Measurements from ENCODE around the gene RPS29.

RPS29 gene

DNA sequence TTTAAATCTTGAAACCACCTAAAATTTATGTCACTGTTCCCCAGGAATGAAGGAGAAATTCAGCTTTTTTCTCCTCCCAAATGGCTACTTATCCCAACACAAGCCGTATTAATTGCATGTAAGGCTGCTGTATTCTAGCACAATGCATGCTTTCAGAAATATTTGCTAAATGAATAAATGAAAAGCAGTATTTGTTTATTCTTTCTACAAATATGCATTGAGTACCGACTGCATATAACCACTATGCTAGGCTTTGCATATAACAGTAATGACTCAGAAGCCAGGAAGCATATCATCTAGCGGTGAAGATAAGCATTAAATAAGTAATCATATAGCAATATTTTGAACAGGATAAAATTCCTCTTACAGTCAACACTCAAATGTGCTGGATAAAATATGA lies 6.8 kb upstream of the RPS29 start:
- no peak for DNase-seq (ENCODE audit: low read depth)
- H3K4me3 ChIP-seq (ENCODE audit: low read length): no peak overlapping the region
- TF ChIP-seq, protein P1, sequence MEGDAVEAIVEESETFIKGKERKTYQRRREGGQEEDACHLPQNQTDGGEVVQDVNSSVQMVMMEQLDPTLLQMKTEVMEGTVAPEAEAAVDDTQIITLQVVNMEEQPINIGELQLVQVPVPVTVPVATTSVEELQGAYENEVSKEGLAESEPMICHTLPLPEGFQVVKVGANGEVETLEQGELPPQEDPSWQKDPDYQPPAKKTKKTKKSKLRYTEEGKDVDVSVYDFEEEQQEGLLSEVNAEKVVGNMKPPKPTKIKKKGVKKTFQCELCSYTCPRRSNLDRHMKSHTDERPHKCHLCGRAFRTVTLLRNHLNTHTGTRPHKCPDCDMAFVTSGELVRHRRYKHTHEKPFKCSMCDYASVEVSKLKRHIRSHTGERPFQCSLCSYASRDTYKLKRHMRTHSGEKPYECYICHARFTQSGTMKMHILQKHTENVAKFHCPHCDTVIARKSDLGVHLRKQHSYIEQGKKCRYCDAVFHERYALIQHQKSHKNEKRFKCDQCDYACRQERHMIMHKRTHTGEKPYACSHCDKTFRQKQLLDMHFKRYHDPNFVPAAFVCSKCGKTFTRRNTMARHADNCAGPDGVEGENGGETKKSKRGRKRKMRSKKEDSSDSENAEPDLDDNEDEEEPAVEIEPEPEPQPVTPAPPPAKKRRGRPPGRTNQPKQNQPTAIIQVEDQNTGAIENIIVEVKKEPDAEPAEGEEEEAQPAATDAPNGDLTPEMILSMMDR (conservative IDR thresholded peaks at IDR 0.05; ENCODE audit: low read length): no peak

DNA sequence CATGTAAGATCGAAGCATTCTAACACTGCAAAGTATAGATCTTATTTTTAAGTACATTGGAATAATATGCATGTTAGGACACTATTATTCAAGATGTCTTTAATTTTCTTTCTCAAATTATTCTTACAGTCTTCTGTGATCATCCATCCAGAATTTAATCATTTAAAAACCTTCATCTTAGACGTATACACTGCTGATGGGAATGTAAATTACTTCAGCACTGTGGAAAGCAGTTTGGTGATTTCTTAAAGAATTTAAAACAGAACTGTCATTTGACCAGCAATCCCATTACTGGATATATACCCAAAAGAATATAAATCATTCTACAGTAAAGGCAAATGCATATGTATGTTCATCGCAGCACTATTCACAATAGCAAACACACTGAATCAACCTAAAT lies 3.2 kb upstream of the RPS29 start:
- no peak for DNase-seq (ENCODE audit: low read depth)
- TF ChIP-seq, protein P1 (conservative IDR thresholded peaks at IDR 0.05; ENCODE audit: low read length): no peak
- H3K4me3 ChIP-seq (ENCODE audit: low read length): no peak overlapping the region

DNA sequence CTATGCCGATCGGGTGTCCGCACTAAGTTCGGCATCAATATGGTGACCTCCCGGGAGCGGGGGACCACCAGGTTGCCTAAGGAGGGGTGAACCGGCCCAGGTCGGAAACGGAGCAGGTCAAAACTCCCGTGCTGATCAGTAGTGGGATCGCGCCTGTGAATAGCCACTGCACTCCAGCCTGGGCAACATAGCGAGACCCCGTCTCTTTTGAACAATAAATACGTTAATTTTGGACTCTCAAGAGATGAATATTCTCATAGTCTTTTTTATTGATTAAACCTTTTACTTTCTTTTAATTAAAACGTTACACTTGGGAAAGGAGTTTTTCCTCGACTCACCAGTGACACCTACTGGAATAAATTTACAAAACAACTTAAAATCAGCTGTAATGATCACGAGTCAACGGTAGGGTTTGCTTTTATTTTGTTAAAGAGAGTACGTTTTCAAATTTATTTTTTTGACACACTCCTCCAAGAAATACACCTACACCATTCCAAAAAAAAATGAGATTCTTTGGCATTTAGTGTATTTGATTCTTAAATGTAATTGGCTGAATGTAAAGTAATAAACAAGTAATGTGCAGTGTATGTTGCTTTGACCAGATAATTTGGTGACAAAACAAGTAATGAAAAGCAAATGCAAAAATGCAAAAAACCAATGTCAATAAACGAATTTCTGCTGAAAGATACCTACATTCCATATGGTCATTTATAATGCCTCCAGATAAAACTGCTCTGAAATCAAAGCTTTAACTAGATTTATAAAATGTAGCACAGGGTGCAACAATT lies 687 bp upstream of the RPS29 start:
- TF ChIP-seq, protein P1 (conservative IDR thresholded peaks at IDR 0.05; ENCODE audit: low read length): peak; percentile 86
- peak; percentile 78 for DNase-seq (ENCODE audit: low read depth)
- peak overlapping the region; percentile 33 for H3K4me3 ChIP-seq (ENCODE audit: low read length)

DNA sequence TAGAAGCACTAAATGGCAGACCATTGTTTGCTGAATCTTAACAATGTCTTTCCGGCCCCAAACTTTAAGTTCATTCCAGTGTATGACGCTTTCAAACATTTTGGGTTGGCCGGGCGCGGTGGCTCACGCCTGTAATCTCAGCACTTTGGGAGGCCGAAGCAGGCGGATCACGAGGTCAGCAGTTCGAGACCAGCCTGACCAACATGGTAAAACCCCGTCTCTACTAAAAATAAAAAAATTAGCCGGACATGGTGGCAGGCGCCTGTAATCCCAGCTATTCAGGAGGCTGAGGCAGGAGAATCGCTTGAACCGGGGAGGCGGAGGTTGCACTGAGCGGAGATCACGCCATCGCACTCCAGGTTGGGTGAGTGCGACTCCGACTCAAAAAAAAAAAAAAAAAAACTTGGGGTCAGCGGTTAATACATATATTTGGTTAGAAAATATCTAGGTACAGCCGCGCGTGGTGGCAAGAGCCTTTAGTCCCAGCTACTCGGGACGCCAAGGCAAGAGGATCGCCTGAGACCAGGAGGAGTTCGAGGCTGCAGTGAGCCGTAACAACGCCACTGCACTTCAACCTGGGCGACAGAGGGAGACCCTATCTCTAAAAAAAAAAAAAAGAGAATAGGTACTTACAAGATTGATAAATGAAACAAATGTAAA lies 1.1 kb downstream of the RPS29 start:
- DNase-seq (ENCODE audit: low read depth): peak; percentile 21
- peak overlapping the region; percentile 91 for H3K4me3 ChIP-seq (ENCODE audit: low read length)

DNA sequence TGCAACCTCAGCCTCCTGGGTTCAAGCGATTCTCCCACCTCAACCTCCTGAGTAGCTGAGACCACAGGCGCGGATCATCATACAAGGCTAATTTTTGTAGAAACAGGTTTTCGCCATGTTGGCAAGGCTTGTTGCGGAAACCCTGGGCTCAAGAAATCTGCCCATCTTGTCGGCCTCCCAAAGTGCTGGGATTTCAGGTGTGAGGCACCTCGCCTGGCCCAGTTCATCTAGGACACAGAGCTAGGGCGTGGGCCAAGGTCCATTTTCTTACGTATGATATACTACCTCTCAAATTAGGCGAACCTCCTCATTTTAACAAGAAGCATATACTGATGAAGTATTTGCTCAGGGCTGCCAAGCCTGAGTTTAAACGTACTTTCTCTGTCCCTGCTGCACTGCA lies 2.1 kb downstream of the RPS29 start:
- no peak for DNase-seq (ENCODE audit: low read depth)
- TF ChIP-seq, protein P1 (conservative IDR thresholded peaks at IDR 0.05; ENCODE audit: low read length): no peak
- H3K4me3 ChIP-seq (ENCODE audit: low read length): peak overlapping the region; percentile 91

DNA sequence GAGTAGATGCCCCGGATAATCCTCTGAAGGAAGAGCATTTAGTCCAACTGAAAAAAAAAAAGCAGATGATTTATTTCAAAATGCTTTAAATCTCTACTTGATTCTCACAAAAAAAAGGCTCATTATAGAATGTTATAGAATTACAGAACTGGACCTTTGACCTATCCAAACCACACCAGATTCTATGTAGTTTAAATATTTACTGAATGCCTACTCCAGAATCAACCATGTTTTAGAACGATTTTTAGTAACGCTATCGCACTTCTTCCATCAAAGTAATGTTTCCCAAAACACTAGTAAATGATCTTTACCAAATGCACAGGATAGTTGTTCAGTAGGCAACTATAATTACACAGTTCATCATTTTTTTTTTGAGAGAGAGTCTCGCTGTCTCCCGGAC lies 2.6 kb downstream of the RPS29 start:
- TF ChIP-seq, protein P1 (conservative IDR thresholded peaks at IDR 0.05; ENCODE audit: low read length): no peak
- no peak for DNase-seq (ENCODE audit: low read depth)
- no peak overlapping the region for H3K4me3 ChIP-seq (ENCODE audit: low read length)

DNA sequence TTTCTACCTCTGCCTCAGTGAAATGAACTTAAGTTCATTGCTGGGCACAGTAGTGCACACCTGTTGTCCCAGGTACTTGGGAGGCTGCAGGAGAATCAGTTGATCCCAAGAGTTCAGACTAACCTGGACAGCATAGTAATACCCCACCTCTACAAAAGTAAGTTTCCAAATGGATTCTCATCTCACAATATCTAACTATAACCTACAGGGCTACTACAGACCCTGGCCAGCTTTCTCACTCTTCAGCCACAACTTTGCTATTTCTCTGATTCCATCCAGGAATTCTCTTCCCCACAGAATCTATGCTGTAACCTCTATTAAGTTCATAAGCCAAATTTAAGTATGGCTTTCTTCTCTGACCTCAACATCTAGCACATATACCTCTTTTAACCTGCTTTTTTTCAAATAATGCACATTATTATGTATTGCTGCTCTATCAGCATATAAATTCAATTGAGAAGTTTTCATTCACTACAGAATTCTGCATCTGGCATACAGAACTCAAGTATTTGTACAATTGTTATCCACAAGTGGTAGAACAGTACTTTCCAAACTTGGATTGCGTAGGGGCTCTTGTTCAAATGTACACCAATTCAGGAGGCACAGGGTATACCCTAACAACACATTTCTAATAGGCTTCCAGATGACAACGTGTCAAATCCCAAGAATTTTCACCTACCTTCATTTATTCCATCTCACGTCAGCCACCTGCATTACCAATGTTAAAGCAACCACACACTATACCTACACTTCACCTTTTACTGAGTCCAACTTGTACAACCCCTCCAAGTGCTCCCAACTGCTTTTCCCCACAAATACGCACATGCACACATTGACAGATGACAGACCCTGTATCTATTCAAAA lies 3.8 kb downstream of the RPS29 start:
- DNase-seq (ENCODE audit: low read depth): no peak
- H3K4me3 ChIP-seq (ENCODE audit: low read length): no peak overlapping the region
- TF ChIP-seq, protein P1 (conservative IDR thresholded peaks at IDR 0.05; ENCODE audit: low read length): no peak

Measured in AG10803 (cell line).